ENCODE results near the gene PANK4.

PANK4 gene

DNA sequence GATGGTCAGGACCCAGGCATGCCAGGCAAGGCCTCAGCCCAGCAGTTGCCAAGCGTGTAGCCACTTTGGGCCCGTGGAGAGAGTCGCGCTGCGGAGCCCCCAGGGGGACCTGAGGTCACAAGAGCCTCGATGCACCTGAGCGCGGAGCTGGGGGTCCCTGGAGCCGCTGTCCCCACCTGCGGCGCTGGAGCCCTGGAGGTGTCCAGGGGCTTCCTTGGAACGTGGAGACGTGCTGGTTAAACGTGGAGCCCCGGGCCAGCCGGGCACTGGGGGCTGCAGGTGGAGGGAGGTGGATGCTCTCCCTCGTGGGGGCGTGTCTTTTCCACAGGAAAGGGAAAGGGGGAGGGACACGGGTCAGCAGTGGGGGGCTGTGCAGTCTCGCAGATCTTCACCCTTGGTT is 47.2 kb downstream of the PANK4 start:
- H3K4me3 ChIP-seq (ENCODE audit: control insufficient read depth, low read depth, low read length) = no peak overlapping the region
- no peak for DNase-seq (ENCODE audit: low read depth)
- TF ChIP-seq, protein P1, sequence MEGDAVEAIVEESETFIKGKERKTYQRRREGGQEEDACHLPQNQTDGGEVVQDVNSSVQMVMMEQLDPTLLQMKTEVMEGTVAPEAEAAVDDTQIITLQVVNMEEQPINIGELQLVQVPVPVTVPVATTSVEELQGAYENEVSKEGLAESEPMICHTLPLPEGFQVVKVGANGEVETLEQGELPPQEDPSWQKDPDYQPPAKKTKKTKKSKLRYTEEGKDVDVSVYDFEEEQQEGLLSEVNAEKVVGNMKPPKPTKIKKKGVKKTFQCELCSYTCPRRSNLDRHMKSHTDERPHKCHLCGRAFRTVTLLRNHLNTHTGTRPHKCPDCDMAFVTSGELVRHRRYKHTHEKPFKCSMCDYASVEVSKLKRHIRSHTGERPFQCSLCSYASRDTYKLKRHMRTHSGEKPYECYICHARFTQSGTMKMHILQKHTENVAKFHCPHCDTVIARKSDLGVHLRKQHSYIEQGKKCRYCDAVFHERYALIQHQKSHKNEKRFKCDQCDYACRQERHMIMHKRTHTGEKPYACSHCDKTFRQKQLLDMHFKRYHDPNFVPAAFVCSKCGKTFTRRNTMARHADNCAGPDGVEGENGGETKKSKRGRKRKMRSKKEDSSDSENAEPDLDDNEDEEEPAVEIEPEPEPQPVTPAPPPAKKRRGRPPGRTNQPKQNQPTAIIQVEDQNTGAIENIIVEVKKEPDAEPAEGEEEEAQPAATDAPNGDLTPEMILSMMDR (IDR thresholded peaks at IDR 0.05; ENCODE audit: control insufficient read depth, insufficient read depth, low read depth, low read length, missing control alignments) = no peak

DNA sequence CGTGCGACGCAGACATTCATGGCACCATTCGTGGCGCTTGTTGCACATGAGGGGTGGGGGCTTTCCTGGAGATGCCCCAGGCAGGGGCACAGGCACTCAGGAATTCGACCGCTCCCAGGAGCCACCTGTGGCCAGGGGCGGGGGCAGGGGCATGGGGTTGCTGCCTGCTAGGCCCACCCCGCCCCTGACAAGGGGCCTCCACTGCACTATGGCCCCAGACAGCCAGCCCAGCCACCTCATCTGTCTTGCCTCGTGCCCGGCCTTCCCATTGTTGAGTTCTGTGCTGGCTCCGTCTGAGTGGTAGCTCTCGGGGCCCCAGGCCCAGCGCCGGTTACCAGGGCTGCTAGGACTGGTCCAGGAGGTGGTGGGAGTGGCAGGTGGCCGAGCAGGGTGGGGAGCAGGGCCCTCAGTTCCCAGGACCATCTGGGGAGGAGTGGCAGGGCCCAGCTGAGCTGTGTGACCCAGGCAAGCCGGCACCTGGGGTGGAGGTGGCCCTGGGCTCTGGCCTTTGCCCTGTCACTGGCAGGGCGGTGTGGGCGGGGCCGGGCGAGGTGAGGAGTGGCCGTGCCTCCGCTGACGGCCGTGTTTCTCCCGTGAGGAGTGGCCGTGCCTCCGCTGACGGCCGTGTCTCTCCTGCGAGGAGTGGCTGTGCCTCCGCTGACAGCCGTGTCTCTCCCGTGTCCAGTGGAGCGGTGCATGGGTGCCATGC is 48.5 kb downstream of the PANK4 start:
- no peak overlapping the region for H3K4me3 ChIP-seq (ENCODE audit: control insufficient read depth, low read depth, low read length)
- DNase-seq (ENCODE audit: low read depth) = no peak
- TF ChIP-seq, protein P1 (IDR thresholded peaks at IDR 0.05; ENCODE audit: control insufficient read depth, insufficient read depth, low read depth, low read length, missing control alignments) = no peak

DNA sequence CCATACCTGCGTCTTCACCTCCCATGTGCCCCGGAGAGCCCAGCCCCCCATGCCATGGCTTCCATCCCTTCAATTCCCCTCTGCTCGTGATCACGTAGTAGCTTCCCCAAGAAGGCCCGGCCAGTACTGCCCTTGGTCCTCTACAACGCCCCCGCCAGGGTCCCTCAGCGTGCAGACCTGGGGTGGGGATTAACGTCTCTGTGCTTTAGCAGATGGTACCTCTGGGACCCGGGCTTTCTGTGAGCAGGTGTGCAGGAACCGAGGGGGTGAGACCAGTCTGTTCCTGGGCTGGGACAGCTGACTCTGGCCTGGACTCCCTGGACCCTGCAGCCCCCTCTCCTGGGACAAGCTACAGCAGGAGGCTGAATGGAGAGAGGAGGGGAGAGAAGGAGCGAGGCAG is 49.1 kb downstream of the PANK4 start:
- no peak for DNase-seq (ENCODE audit: low read depth)
- TF ChIP-seq, protein P1 (IDR thresholded peaks at IDR 0.05; ENCODE audit: control insufficient read depth, insufficient read depth, low read depth, low read length, missing control alignments) = no peak
- no peak overlapping the region for H3K4me3 ChIP-seq (ENCODE audit: control insufficient read depth, low read depth, low read length)

DNA sequence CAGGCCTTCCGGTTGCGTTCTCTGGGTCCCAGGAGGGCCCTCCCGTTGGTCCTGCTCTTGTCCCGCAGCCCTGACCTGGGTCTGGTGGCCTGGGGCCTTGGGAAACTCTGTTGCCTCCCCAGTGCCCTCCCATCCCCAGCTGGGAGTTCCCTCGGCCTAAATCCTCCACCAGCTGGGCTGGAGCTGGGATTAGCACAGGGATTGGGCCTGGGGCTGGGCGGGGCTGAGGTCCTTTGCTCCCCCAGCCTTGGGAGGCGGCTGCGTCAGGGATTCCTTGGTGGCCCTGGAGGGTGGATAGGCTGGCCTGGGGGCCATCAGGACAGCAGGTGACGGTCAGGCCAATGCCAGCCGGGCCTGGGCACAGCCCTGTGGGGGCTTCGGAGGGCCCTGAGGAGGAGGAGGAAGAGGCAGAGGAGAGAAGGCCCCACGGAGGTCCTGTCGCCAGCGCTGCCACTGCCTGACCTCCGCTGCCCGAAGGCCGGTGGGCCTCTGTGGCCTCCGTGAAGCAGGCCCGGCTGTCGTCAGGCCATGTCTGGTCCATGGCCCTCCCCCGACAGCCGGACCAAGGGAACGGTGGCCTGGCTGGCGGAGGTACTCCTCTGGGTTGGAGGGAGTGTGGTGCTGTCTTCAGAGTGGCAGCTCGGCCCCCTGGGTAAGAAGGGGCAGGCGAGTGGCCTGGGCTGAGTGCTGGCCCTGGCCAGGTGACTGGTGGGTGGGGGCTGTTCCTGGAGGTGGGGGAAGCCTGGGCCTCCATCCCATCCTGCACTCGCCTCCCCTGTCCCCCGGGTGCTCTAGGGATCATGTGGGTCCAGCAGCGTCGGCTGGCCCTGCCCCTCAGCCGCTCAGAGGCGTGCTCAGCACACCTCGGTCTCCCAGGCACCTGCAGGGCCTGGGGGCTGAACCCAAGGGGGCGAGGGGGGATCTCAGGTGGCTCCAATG is 50.1 kb downstream of the PANK4 start, which contains the start of gene PLCH2:
Gene PLCH2 (plus strand): TSS at position 229 of the 939 bp plus-strand sequence. CDS start 300 bp downstream, at position 529.
- H3K4me3 ChIP-seq (ENCODE audit: control insufficient read depth, low read depth, low read length) = no peak within 1 kb of the TSS
- TF ChIP-seq, protein P1 (IDR thresholded peaks at IDR 0.05; ENCODE audit: control insufficient read depth, insufficient read depth, low read depth, low read length, missing control alignments) = no peak
- no peak for DNase-seq (ENCODE audit: low read depth)

DNA sequence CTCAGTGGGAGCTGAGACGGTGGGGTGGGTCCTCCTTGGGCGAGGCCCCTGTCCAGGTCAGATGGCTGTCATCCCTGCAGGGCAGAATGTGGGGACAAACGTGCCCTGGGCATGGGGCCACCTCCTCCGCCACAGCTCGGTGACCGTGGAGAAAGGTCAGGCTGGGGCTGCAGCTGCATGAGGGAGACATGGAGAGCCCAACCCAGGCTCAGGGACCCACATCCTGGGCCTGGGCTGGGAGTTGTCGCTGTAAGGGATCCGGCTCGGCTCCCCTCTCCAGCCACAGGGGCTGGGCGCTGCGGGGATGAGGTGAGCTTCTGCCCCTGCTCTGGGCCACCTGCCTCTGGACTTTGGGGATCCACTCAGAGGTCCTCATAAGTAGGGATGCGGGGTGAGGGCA is 50.8 kb downstream of the PANK4 start:
- no peak for DNase-seq (ENCODE audit: low read depth)

DNA sequence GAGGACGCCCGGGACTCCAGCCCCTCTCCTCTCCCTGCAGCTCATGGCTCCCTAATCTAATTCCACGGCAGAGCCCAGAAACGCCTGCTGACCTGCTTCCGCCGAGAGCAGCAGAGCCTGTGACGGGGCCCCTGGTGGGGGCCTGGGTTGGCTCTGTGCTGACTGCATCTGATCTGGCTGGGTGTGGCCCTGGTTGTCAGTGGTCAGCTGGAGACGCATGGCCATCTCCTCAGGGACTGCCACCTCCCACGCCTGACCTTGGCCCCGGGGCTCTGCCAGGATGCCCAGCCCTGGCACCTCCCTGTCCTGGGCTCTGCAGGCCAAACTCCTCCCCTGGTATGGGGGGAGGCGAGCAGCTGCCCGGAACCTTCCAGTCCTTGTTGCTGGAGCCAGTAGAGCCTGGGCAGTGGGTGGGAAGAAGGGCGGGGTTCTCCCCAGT is 51.4 kb downstream of the PANK4 start:
- DNase-seq (ENCODE audit: low read depth) = no peak
- TF ChIP-seq, protein P1 (IDR thresholded peaks at IDR 0.05; ENCODE audit: control insufficient read depth, insufficient read depth, low read depth, low read length, missing control alignments) = no peak

More for the DNA sequence above, 50.8 kb downstream of the PANK4 start:
- H3K4me3 ChIP-seq (ENCODE audit: control insufficient read depth, low read depth, low read length) = no peak overlapping the region
- TF ChIP-seq, protein P1 (IDR thresholded peaks at IDR 0.05; ENCODE audit: control insufficient read depth, insufficient read depth, low read depth, low read length, missing control alignments) = no peak

More for the DNA sequence above, 51.4 kb downstream of the PANK4 start:
- H3K4me3 ChIP-seq (ENCODE audit: control insufficient read depth, low read depth, low read length) = no peak overlapping the region
